ENCODE results near the gene GHRL. TPM values are rescaled to one million over a fixed set of nuclear protein-coding genes. Genes with fewer than 3 reads are reported as not detected.

GHRL gene
- total RNA-seq, 1 donor = under 0.01 TPM

GRCh38 chr3:10334042-10334441 lies 41.3 kb upstream of the GHRL start:
- TF ChIP-seq, protein P1, sequence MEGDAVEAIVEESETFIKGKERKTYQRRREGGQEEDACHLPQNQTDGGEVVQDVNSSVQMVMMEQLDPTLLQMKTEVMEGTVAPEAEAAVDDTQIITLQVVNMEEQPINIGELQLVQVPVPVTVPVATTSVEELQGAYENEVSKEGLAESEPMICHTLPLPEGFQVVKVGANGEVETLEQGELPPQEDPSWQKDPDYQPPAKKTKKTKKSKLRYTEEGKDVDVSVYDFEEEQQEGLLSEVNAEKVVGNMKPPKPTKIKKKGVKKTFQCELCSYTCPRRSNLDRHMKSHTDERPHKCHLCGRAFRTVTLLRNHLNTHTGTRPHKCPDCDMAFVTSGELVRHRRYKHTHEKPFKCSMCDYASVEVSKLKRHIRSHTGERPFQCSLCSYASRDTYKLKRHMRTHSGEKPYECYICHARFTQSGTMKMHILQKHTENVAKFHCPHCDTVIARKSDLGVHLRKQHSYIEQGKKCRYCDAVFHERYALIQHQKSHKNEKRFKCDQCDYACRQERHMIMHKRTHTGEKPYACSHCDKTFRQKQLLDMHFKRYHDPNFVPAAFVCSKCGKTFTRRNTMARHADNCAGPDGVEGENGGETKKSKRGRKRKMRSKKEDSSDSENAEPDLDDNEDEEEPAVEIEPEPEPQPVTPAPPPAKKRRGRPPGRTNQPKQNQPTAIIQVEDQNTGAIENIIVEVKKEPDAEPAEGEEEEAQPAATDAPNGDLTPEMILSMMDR (IDR thresholded peaks at IDR 0.05; ENCODE audit: extremely low read depth, low read depth, low read length) = no peak
- H3K27me3 ChIP-seq (ENCODE audit: insufficient read depth, low read length) = peaks cover 45% of the 10 kb centered on the region
- no peaks in the 10 kb centered on the region for H3K79me2 ChIP-seq (ENCODE audit: insufficient read depth, low read length)
- H2AFZ ChIP-seq (ENCODE audit: low read length) = peak overlapping the region; percentile 59
- H3K4me3 ChIP-seq (ENCODE audit: insufficient read depth, low read length) = no peak overlapping the region
- H3K9me3 ChIP-seq (ENCODE audit: low read depth, low read length) = no peaks in the 10 kb centered on the region
- no peaks in the 10 kb centered on the region for H3K36me3 ChIP-seq (ENCODE audit: insufficient read depth, low read length)
- DNase-seq (ENCODE audit: insufficient read length, low spot score, missing footprints) = no peak
- H3K4me1 ChIP-seq (ENCODE audit: insufficient read depth, low read length) = no peaks in the 10 kb centered on the region
- no peaks in the 10 kb centered on the region for H4K20me1 ChIP-seq (ENCODE audit: insufficient read depth, low read length)
- H3K27ac ChIP-seq (ENCODE audit: low read depth, low read length) = no peak overlapping the region
- H3K4me2 ChIP-seq (ENCODE audit: insufficient read depth, low read length) = no peak overlapping the region

DNA sequence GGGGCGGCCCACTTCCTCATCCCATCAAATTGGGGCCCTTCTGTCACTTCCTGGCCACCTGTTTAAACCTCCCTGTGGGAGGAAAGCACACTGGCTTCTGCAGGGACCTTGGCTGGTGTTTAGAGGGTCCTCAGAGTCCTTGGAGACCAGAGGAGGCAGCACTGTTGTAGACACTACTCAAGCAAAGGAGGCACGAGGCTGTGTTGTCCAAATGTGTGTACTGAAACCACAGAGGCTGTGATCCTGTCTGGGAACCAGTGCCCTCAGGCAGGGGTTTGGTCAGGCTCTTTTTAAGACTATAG lies 40.6 kb upstream of the GHRL start:
- H2AFZ ChIP-seq (ENCODE audit: low read length) = no peak overlapping the region
- H4K20me1 ChIP-seq (ENCODE audit: insufficient read depth, low read length) = no peaks in the 10 kb centered on the region
- H3K9me3 ChIP-seq (ENCODE audit: low read depth, low read length) = no peaks in the 10 kb centered on the region
- H3K4me3 ChIP-seq (ENCODE audit: insufficient read depth, low read length) = no peak overlapping the region
- no peak overlapping the region for H3K27ac ChIP-seq (ENCODE audit: low read depth, low read length)
- no peak overlapping the region for H3K4me2 ChIP-seq (ENCODE audit: insufficient read depth, low read length)
- no peaks in the 10 kb centered on the region for H3K36me3 ChIP-seq (ENCODE audit: insufficient read depth, low read length)
- H3K27me3 ChIP-seq (ENCODE audit: insufficient read depth, low read length) = peaks cover 52% of the 10 kb centered on the region
- H3K4me1 ChIP-seq (ENCODE audit: insufficient read depth, low read length) = no peaks in the 10 kb centered on the region
- TF ChIP-seq, protein P1 (IDR thresholded peaks at IDR 0.05; ENCODE audit: extremely low read depth, low read depth, low read length) = no peak
- H3K79me2 ChIP-seq (ENCODE audit: insufficient read depth, low read length) = no peaks in the 10 kb centered on the region
- peak; percentile 72 for DNase-seq (ENCODE audit: insufficient read length, low spot score, missing footprints)

DNA sequence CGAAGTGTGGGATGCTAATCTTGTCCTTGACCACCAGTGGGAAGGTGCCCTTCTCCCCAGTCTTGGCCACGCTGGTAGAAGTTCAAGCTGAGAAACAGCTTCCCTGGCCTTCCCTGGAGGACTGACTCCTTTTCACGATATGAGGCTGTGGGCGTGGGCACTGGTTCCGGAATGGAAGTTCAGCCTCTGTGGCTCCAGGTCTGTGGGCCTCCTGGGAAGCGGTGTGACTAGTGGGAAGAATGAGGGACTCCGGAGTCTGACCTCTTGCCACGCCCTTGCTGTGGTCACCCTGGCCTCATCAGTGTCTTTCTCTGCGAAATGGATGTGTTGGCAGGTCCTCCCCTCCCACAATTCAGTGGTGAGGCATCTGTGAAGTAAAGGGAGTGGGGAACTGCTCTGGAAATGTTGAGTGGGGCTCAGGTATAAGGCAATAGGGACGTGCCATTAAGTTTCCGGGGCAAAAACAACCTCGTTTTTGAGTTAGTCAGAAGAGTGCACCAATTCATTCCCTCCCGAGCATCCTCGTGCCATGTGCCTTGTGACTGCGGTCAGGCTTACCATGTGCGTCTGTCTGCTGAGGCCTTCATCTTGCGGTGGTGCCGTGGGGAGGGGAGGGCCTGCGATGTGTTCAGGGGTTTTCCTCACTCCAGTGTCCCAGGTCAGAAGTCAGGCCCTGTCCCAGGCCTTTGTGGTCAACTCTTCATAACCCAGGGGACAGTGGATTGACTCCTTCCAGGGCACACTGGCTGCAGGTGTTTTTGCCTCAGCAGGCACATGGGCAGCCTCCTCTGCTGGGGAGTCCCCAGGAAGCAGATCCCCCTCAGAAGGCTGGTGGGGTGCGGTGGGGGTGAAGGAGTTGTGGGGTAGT lies 40.0 kb upstream of the GHRL start:
- TF ChIP-seq, protein P1 (IDR thresholded peaks at IDR 0.05; ENCODE audit: extremely low read depth, low read depth, low read length) = no peak
- no peaks in the 10 kb centered on the region for H4K20me1 ChIP-seq (ENCODE audit: insufficient read depth, low read length)
- no peaks in the 10 kb centered on the region for H3K4me1 ChIP-seq (ENCODE audit: insufficient read depth, low read length)
- no peak overlapping the region for H3K4me3 ChIP-seq (ENCODE audit: insufficient read depth, low read length)
- peak; percentile 41 for DNase-seq (ENCODE audit: insufficient read length, low spot score, missing footprints)
- H3K9me3 ChIP-seq (ENCODE audit: low read depth, low read length) = no peaks in the 10 kb centered on the region
- no peak overlapping the region for H2AFZ ChIP-seq (ENCODE audit: low read length)
- no peak overlapping the region for H3K4me2 ChIP-seq (ENCODE audit: insufficient read depth, low read length)
- H3K27me3 ChIP-seq (ENCODE audit: insufficient read depth, low read length) = peaks cover 58% of the 10 kb centered on the region
- no peaks in the 10 kb centered on the region for H3K79me2 ChIP-seq (ENCODE audit: insufficient read depth, low read length)
- no peaks in the 10 kb centered on the region for H3K36me3 ChIP-seq (ENCODE audit: insufficient read depth, low read length)
- no peak overlapping the region for H3K27ac ChIP-seq (ENCODE audit: low read depth, low read length)

DNA sequence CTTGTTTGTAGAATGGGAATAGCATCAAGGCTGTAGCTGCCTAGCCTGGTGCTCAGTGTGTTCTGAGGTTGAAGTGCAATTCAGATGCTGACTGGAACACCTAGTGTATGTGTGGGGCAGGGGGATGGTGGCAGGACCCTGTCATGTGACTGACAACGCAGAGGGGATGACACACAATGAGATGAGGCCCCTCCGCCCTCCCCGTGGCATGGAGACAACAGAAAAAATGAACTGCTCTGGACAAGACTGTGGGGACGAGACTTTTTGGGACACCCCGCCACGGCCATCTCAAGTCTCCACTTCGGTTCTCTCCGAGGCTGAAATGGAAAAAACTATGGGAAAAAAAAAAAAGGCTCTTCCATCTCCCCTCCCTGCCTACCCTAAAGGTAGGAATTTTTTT lies 38.6 kb upstream of the GHRL start:
- Histone ChIP-seq H3K4me3 (ENCODE audit: insufficient read depth, low read length) (no peak overlapping the region), H2AFZ (ENCODE audit: low read length) (no peak overlapping the region), H3K79me2 (ENCODE audit: insufficient read depth, low read length) (no peaks in the 10 kb centered on the region), H3K27me3 (ENCODE audit: insufficient read depth, low read length) (peaks cover 72% of the 10 kb centered on the region), H3K4me2 (ENCODE audit: insufficient read depth, low read length) (no peak overlapping the region), H3K4me1 (ENCODE audit: insufficient read depth, low read length) (no peaks in the 10 kb centered on the region), H3K27ac (ENCODE audit: low read depth, low read length) (no peak overlapping the region), H3K36me3 (ENCODE audit: insufficient read depth, low read length) (no peaks in the 10 kb centered on the region), H3K9me3 (ENCODE audit: low read depth, low read length) (no peaks in the 10 kb centered on the region), H4K20me1 (ENCODE audit: insufficient read depth, low read length) (no peaks in the 10 kb centered on the region)
- no peak for DNase-seq (ENCODE audit: insufficient read length, low spot score, missing footprints)
- TF ChIP-seq, protein P1 (IDR thresholded peaks at IDR 0.05; ENCODE audit: extremely low read depth, low read depth, low read length) = no peak
